ENCODE data around the gene C8B. TPM values are rescaled to one million over a fixed set of nuclear protein-coding genes. Genes with fewer than 3 reads are reported as not detected.

The C8B gene
- total and polyA plus RNA-seq, 2 of the 13 experiments (the other 11 are each of a cell fraction or from before 2014, with no cell fraction given) = 8.4 to 11.3 TPM

DNA sequence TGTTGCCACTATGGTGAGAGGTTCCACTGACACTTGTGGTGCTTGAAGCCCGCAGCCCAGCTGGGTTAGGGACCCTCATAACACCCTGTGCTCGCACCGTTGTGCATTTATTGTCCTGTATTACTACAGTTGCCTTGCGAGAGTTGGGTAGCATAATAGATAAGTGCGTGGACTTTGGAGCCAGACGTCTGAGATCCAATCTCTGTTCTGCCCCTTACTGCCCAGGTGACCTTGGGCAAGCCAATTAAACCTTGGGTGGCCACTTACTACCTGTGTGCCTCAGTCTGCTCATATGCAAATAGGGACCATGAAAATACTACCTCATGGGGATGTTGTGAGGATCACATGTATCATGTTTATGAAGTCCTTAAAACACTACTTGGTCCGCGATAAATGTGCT is 13.3 kb downstream of the C8B start:
- intact Hi-C loops (cut with micrococcal nuclease; ENCODE audit: unreplicated experiment) (no loop called here), in situ Hi-C loops (cut with HindIII; ENCODE audit: extremely low pct_ligation_motif_present, low pct_unique_long_range_greater_than_20kb) (no loop called here)
- Histone ChIP-seq H3K9me3 (ENCODE audit: low read length) (no peaks in the 10 kb centered on the region), H4K20me1 (ENCODE audit: insufficient read depth, low read length) (no peaks in the 10 kb centered on the region), H3K27me3 (ENCODE audit: control insufficient read depth in 1 of 2, insufficient read depth in 2 of 2, low read length in 2 of 2) (no peaks in the 10 kb centered on the region), H3K4me1 (ENCODE audit: insufficient read depth, low read length) (peaks cover 55% of the 10 kb centered on the region), H3K79me2 (ENCODE audit: insufficient read depth, low read length) (no peaks in the 10 kb centered on the region), H3K4me2 (ENCODE audit: low read depth, low read length) (no peak overlapping the region), H3K27ac (ENCODE audit: extremely low read length, insufficient read depth, low read length) (no peak overlapping the region), H2AFZ (ENCODE audit: low read length) (no peak overlapping the region), H3K4me3 (replicated peaks in 1 of 3; ENCODE audit: insufficient read depth in 1 of 3, low read depth in 2 of 3, low read length in 3 of 3) (no peak overlapping the region), H3K9ac (ENCODE audit: insufficient read depth, low read depth, low read length) (no peak overlapping the region), H3K36me3 (replicated peaks in 1 of 2; ENCODE audit: control insufficient read depth in 1 of 2, insufficient read depth in 2 of 2, low read length in 2 of 2) (no peaks in the 10 kb centered on the region)
- POLR2A ChIA-PET = no interaction called here
- ATAC-seq (no peak), FAIRE-seq (no peak), DNase-seq (ENCODE audit: low spot score) (no peak)
- CTCF ChIA-PET (ENCODE audit: low intra/inter-chr PET ratio, low total read pairs) = no interaction called here
- BruUV-seq (replicated peaks) = no TSS peak
- 84% methylated on average over 8 of the region's 8 CpGs for WGBS (ENCODE audit: low lambda C conversion rate)
- TF ChIP-seq BORCS8-MEF2B (CRISPR knock-in tag; IDR thresholded peaks at IDR 0.05) (0 out of 2 replicates have a peak, but pooled peaks have one; percentile 41), ZNF629 (CRISPR knock-in tag; conservative IDR thresholded peaks at IDR 0.05) (peak; percentile 35; the same call in 1 of the 2 replicates), ZFP82 (CRISPR knock-in tag; IDR thresholded peaks at IDR 0.05; ENCODE audit: borderline replicate concordance) (no peak), ZFP62 (CRISPR knock-in tag; IDR thresholded peaks at IDR 0.05) (no peak), ZNF720 (CRISPR knock-in tag; IDR thresholded peaks at IDR 0.05) (no peak), MTF2 (CRISPR knock-in tag; IDR thresholded peaks at IDR 0.05; ENCODE audit: borderline replicate concordance) (no peak), ETV6 (CRISPR knock-in tag; conservative IDR thresholded peaks at IDR 0.05) (no peak), MIXL1 (CRISPR knock-in tag; IDR thresholded peaks at IDR 0.05) (no peak), ATM (IDR thresholded peaks at IDR 0.05; ENCODE audit: borderline replicate concordance) (no peak), TSC22D2 (CRISPR knock-in tag; IDR thresholded peaks at IDR 0.05; ENCODE audit: borderline replicate concordance) (no peak), ATF1 (CRISPR knock-in tag; IDR thresholded peaks at IDR 0.05) (no peak), ZNF180 (CRISPR knock-in tag; IDR thresholded peaks at IDR 0.05; ENCODE audit: borderline replicate concordance, low read depth) (no peak), ISX (CRISPR knock-in tag; conservative IDR thresholded peaks at IDR 0.05) (no peak), ZNF570 (CRISPR knock-in tag; IDR thresholded peaks at IDR 0.05; ENCODE audit: borderline replicate concordance) (no peak), JARID2 (CRISPR knock-in tag; IDR thresholded peaks at IDR 0.05; ENCODE audit: insufficient replicate concordance) (no peak)
- TF ChIP-seq, protein P1, sequence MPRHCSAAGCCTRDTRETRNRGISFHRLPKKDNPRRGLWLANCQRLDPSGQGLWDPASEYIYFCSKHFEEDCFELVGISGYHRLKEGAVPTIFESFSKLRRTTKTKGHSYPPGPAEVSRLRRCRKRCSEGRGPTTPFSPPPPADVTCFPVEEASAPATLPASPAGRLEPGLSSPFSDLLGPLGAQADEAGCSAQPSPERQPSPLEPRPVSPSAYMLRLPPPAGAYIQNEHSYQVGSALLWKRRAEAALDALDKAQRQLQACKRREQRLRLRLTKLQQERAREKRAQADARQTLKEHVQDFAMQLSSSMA (CRISPR knock-in tag; IDR thresholded peaks at IDR 0.05) = no peak
- TF ChIP-seq, protein P2, sequence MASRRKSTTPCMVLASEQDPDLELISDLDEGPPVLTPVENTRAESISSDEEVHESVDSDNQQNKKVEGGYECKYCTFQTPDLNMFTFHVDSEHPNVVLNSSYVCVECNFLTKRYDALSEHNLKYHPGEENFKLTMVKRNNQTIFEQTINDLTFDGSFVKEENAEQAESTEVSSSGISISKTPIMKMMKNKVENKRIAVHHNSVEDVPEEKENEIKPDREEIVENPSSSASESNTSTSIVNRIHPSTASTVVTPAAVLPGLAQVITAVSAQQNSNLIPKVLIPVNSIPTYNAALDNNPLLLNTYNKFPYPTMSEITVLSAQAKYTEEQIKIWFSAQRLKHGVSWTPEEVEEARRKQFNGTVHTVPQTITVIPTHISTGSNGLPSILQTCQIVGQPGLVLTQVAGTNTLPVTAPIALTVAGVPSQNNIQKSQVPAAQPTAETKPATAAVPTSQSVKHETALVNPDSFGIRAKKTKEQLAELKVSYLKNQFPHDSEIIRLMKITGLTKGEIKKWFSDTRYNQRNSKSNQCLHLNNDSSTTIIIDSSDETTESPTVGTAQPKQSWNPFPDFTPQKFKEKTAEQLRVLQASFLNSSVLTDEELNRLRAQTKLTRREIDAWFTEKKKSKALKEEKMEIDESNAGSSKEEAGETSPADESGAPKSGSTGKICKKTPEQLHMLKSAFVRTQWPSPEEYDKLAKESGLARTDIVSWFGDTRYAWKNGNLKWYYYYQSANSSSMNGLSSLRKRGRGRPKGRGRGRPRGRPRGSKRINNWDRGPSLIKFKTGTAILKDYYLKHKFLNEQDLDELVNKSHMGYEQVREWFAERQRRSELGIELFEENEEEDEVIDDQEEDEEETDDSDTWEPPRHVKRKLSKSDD (CRISPR knock-in tag; IDR thresholded peaks at IDR 0.05; ENCODE audit: low read depth) = no peak
- TF ChIP-seq, protein P3, sequence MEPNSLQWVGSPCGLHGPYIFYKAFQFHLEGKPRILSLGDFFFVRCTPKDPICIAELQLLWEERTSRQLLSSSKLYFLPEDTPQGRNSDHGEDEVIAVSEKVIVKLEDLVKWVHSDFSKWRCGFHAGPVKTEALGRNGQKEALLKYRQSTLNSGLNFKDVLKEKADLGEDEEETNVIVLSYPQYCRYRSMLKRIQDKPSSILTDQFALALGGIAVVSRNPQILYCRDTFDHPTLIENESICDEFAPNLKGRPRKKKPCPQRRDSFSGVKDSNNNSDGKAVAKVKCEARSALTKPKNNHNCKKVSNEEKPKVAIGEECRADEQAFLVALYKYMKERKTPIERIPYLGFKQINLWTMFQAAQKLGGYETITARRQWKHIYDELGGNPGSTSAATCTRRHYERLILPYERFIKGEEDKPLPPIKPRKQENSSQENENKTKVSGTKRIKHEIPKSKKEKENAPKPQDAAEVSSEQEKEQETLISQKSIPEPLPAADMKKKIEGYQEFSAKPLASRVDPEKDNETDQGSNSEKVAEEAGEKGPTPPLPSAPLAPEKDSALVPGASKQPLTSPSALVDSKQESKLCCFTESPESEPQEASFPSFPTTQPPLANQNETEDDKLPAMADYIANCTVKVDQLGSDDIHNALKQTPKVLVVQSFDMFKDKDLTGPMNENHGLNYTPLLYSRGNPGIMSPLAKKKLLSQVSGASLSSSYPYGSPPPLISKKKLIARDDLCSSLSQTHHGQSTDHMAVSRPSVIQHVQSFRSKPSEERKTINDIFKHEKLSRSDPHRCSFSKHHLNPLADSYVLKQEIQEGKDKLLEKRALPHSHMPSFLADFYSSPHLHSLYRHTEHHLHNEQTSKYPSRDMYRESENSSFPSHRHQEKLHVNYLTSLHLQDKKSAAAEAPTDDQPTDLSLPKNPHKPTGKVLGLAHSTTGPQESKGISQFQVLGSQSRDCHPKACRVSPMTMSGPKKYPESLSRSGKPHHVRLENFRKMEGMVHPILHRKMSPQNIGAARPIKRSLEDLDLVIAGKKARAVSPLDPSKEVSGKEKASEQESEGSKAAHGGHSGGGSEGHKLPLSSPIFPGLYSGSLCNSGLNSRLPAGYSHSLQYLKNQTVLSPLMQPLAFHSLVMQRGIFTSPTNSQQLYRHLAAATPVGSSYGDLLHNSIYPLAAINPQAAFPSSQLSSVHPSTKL (CRISPR knock-in tag; IDR thresholded peaks at IDR 0.05) = no peak

Data from HepG2 (cell line).